Heart left ventricle (tissue), 13 donors: ENCODE data around the gene RNF149.

Experiments
- POLR2A ChIP-seq, 2 donors: fragments of 450-650 bp; IDR thresholded peaks; one replicate each; pipeline ENCODE4 v1.6.1; 2017; ENCODE audit warnings: antibody characterized with exemption in 2 of 2, mild to moderate bottlenecking in 2 of 2, moderate library complexity in 2 of 2
- TF ChIP-seq, protein P1 (sequence below), 12 donors: fragments of 200-600 bp; sonication (generic) in 4 of 12; IDR thresholded peaks; one replicate each; pipeline versions ENCODE4 v1.5.0 to v1.8.0; 2018 to 2022; ENCODE audit warnings: antibody characterized with exemption in 12 of 12, mild to moderate bottlenecking in 5 of 12
- donor health status: ischemic (EF 13 %, LVEDD 7.1; RV severe dilation, severe dysfunction).
- donor health status: DM: no; HTN: yes; CAD: no.
- donor health status: DM: no; HTN: no; CAD: no.
- donor health status: ischemic (EF 25% LVEDD 6.9; RV normal size, moderate dysfunction).
- donor health status: ischemic (EF 25% LVEDD 5.7; RV mildly dilated, moderate dysfunction).
- donor health status: ischemic (EF 35%, LVEDD 5.7; RV mildly dilated, moderate dysfunction).
- donor health status: nonischemic (EF 11% LVEDD 7.7; RV severe dilation, severe dysfunction).
- donor health status: DM: yes; HTN: yes; CAD: no.
- donor health status: PGD.
- donor health status: ischemic (EF 29% LVEDD 5.4; RV normal size, mild dysfunction).
- donor health status: nonischemic (EF 23%, LVEDD 6.1; RV moderate dilation, normal function).

DNA sequence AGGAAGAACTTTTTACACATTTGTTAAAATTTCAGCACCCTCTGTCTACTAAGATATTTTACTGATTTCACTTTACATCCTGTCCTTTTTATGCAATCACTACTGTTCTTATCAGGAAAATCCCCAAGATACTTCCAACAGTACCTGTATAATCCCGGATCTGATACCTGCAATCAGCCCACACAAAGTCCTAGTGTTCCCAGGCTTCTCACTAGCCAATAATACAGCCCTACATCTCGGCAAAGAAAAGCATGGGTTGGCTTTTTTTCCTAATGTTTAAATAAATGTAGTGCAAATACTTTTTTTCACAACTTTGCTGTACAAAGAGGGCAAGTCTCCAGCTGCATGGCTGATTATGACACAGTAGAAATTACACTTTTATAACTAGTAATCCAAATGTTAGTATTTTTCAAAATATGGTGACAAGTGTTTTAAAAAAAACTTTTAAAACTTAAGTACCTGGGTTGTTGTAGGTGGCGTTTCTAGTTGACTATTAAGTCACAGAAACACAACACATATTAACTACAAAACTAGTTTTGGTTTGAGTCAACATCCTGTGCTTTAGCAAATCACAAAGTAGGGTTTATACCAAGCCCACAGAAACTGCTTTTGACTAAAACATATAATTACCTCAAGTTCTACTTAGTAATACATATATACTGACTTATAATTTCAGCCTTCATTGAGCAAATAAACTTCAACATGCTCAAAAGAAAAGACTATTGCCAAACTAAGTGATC is 36.3 kb downstream of the RNF149 start:
- no peak for TF ChIP-seq POLR2A (IDR thresholded peaks at IDR 0.05)
- TF ChIP-seq, protein P1, sequence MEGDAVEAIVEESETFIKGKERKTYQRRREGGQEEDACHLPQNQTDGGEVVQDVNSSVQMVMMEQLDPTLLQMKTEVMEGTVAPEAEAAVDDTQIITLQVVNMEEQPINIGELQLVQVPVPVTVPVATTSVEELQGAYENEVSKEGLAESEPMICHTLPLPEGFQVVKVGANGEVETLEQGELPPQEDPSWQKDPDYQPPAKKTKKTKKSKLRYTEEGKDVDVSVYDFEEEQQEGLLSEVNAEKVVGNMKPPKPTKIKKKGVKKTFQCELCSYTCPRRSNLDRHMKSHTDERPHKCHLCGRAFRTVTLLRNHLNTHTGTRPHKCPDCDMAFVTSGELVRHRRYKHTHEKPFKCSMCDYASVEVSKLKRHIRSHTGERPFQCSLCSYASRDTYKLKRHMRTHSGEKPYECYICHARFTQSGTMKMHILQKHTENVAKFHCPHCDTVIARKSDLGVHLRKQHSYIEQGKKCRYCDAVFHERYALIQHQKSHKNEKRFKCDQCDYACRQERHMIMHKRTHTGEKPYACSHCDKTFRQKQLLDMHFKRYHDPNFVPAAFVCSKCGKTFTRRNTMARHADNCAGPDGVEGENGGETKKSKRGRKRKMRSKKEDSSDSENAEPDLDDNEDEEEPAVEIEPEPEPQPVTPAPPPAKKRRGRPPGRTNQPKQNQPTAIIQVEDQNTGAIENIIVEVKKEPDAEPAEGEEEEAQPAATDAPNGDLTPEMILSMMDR (IDR thresholded peaks at IDR 0.05): no peak
